ENCODE measurements around the gene GLT8D2.

Gene GLT8D2

DNA sequence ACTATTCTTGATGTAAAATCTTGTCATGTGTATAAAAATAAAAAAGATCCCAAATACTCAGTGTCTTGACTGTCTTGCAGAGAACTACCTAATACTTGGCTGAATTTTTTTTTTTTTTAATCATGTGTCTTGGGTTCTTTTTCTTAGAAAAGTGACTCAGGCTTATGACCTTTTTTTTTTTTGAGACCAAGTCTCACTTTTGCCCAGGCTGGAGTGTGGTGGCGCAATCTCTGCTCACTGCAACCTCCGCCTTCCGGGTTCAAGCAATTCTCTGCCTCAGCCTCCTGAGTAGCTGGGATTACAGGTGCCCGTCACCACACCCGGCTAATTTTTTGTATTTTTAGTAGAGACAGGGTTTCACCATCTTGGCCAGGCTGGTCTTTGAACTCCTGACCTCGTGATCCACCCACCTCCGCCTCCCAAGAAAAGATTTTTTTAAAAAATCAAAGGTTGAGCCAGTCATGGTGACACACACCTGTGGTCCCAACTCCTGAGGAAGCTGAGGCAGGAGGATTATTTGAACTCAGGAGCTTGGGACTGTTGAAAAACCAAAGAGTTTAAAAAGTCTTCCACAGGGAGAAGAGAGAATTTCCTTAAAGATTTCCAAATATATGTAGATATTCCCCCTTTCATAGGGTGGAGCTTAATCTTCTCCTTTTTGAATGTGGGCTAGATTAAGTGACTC is 102.0 kb downstream of the GLT8D2 start:
- DNase-seq = peak in 3 of 4 experiments; percentile 18 to 52 (median 51)

DNA sequence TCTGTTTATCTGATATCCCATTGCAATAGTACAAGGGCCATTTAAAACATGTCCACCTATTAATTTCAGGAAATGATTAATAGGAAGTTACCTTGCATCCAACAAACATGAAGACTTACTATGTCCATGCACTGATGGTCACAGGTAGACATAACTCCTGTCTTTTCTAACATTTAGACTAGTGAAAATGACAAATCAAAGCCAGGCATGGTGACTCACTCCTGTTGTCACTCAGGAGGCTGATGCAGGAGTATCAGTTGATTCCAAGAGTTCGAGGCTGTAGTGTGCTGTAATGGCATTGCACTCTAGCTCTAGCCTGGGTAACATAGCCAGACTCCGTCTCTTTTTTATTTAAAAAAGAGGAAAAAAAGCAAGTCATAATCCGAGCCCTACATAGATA is 105.0 kb downstream of the GLT8D2 start:
- no peak for DNase-seq

All from suppressor macrophage (primary cell).